Measurements from ENCODE around the gene ZMYM4.
"Not testable (repeated sequence)": the region's sequence is repeated elsewhere in the genome, so short reads cannot be mapped to it uniquely, and the experiment has no call there.

The ZMYM4 gene

DNA sequence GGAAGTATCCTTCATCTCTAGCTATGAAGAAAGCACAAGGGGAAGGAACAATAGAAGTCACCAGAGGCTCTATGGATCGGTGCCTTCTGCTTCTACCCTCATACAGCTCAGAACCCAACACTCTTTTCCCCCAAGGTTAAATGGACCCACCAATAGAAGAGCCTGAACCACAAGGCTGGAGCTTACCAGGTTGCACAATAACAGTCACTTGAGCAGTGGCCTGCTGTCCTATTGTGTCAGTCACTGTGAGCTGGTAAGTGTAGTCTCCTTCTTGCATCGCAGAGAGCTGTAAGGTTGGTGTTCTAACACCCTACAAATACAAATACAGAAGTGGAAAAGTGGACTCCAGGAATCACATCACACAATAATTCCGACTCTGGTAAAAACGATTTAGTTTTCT, 185.7 kb downstream of the ZMYM4 start:
- DNase-seq (ENCODE audit: low read depth) = no peak

DNA sequence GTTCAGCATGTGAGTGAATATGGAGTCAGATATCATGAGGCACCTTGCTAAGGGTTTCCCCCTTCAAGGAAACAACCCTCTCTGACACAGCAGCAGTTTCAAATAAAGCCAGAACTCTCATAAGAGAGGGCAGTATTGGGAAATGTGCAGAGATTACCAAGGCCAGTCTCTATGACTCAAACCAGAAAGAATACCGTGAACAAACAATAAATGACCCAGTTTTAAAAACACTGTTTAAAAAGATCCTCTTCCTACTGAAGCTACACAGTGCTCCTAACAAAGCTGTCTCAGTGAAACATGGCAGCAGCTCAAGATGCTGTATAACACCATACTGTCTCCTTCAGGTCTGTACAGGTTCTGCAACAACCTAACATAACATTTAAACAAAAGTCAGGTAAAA, 186.1 kb downstream of the ZMYM4 start:
- peak; percentile 42 for DNase-seq (ENCODE audit: low read depth)

DNA sequence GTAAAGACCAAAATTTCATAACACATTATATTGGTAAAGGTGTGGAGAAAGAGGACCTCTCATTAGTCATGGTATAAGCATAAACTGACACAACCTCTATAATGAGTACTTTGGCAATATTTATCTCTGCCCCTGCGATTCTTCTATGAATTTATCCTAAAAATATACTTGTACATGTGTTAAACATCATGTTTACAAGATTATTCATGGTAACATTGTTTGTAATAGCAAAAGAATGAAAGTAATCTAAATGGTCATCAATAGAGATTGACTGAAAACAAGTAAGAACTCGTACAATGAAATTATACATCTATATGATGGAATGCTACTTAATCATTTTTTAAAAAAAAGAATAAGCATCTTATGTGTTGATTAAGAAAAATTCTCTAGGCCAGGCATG, 192.3 kb downstream of the ZMYM4 start:
- no peak for DNase-seq (ENCODE audit: low read depth)

DNA sequence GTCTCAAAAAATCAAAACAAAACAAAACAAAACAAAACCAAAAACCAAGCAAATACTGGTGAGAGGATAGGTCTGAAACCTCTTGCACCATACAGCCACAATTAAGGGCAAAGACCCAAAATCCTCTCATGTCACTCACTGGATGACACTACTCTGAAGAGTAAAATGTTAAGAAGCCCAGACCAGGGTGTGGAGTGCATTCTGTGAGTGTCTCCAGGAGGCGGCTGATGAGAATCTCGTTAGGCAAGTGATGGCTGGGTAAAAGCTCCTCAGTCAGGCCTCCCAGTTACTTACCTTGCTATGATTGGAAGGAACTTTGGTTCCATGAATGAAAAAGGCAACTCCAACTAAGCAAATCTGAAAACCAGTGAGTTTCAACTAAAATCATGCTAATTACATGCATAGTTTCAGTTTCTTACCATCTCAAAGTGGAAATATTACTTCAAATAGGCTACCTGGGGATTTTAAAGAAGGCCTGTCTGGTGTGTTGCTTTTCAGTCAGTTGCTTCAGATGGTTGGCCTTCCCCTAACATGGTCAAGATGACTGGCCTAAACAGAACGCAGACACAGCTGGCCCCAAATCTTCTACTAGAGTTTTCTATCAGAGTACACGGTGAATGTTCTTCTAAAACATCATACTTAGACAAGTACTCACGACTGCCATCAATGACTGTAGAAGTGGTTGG, 193.6 kb downstream of the ZMYM4 start:
- no peak for DNase-seq (ENCODE audit: low read depth)

DNA sequence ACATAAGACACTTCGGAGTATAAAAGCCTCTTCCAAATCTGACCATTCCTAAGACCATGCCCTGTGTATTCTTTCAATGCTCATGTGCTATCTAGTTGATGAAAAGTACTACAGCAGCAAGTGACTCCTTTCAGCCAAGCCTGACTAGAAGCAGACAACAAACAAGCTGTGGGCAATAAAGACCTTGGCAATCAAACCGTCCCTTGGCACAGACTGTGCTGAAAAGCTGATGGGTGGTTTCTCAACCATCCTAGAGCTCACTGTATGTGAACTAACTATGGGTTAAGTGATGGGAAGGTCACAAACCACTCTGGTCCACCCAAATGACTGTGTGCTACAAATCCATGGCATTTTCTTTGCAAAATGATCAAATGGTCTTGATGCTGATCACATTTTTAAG, 194.7 kb downstream of the ZMYM4 start:
- no peak for DNase-seq (ENCODE audit: low read depth)

DNA sequence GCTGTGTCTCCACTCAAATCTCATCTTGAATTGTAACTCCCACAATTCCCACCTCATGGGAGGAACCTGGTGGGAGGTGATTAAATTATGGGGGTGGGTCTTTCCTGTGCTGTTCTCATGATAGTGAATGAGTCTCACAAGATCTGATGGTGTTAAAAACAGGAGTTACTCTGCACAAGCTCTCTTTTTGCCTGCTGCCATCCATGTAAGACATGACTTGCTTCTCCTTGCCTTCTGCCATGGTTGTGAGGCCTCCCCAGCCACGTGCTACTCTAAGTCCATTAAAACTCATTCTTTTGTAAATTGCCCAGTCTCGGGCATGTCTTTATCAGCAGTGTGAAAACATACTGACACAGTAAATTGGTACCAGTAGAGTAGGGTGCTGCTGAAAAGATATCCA, 195.2 kb downstream of the ZMYM4 start:
- not testable (repeated sequence) for DNase-seq (ENCODE audit: low read depth)

DNA sequence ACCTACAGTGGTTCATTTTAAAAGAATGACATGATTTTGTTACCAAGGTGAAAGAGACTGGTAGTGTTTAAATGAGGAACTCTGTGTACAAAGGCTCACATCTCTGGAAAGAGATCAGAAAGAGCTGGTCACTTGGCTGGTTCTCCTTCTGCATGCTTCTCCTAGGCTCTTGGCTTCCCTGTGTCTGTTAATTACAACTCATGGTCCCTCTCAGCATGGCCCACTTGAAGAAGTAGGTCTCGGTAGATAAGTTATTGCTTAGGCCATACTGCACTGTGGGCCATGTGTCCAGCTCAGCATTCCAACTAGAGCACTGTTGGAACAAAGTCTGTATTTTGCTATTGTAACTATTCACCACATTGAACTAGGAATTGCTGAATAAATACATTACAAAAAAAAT, 197.6 kb downstream of the ZMYM4 start:
- DNase-seq (ENCODE audit: low read depth) = no peak

DNA sequence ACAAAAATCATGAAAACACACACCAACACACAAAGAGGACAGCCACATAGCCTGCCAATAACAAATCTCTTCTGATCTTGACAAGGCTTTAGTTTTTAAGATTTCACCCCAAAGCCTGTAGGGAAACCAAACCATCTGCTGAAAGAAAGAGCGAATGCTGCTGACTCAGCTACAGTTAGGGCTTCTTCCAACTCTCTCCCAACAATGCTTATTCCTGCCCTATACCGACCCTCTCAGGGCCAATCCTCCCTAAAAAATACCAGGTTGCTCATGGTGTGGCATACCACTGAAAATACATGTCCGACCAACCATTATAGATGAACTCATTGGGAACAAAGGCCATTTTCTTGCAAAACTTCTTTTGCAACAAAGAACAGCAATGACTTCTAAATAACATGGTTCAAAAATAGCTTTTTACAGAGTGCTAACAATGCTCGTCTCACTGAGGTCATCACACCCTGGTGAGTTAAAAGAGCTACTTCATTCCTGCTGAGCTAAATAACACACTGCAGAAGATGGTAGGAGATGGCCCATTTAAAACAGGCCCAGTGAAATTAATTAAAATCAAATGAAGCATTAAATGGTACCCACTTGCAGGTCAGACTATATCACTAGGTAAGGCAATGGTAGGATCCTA, 202.6 kb downstream of the ZMYM4 start:
- no peak for DNase-seq (ENCODE audit: low read depth)
